ENCODE results near the gene SELENOS.

SELENOS gene

GRCh38 chr15:101275018-101275417, 2.3 kb downstream of the SELENOS start:
- no peak for TF ChIP-seq CTCF (IDR thresholded peaks at IDR 0.05; ENCODE audit: low read depth, low read length, missing control alignments)
- no peak overlapping the region for H3K4me3 ChIP-seq (ENCODE audit: low read depth, low read length)
- H3K27ac ChIP-seq: no peak overlapping the region
- peaks cover 56% of the 10 kb centered on the region for H3K36me3 ChIP-seq (replicated peaks)
- in situ Hi-C loops (cut with HindIII; ENCODE audit: low pct_ligation_motif_present, low sequenced_read_pairs): no loop called here
- DNase-seq: no peak
- no peaks in the 10 kb centered on the region for H3K27me3 ChIP-seq (replicated peaks)

- Histone ChIP-seq H3K4me3 (ENCODE audit: low read depth, low read length) (no peak overlapping the region), H3K36me3 (replicated peaks) (peaks cover 69% of the 10 kb centered on the region), H3K27me3 (replicated peaks) (no peaks in the 10 kb centered on the region), H3K27ac (no peak overlapping the region)
- no peak for DNase-seq
- in situ Hi-C loops (cut with HindIII; ENCODE audit: low pct_ligation_motif_present, low sequenced_read_pairs): no loop called here
- no peak for TF ChIP-seq CTCF (IDR thresholded peaks at IDR 0.05; ENCODE audit: low read depth, low read length, missing control alignments)
These were observed 3.8 kb downstream of the SELENOS start for GRCh38 chr15:101273534-101273933.

- TF ChIP-seq CTCF (IDR thresholded peaks at IDR 0.05; ENCODE audit: low read depth, low read length, missing control alignments): no peak
- H3K27ac ChIP-seq: no peak overlapping the region
- no peak for DNase-seq
- no peaks in the 10 kb centered on the region for H3K27me3 ChIP-seq (replicated peaks)
- in situ Hi-C loops (cut with HindIII; ENCODE audit: low pct_ligation_motif_present, low sequenced_read_pairs): no loop called here
- H3K36me3 ChIP-seq (replicated peaks): peaks cover 69% of the 10 kb centered on the region
- no peak overlapping the region for H3K4me3 ChIP-seq (ENCODE audit: low read depth, low read length)
These were observed 4.7 kb downstream of the SELENOS start for GRCh38 chr15:101272584-101272983.

- H3K27ac ChIP-seq: no peak overlapping the region
- no peak overlapping the region for H3K4me3 ChIP-seq (ENCODE audit: low read depth, low read length)
- TF ChIP-seq CTCF (IDR thresholded peaks at IDR 0.05; ENCODE audit: low read depth, low read length, missing control alignments): peak; percentile 65
- in situ Hi-C loops (cut with HindIII; ENCODE audit: low pct_ligation_motif_present, low sequenced_read_pairs): no loop called here
- no peak for DNase-seq
- peaks cover 61% of the 10 kb centered on the region for H3K36me3 ChIP-seq (replicated peaks)
- no peaks in the 10 kb centered on the region for H3K27me3 ChIP-seq (replicated peaks)
These were observed 7.6 kb downstream of the SELENOS start for GRCh38 chr15:101269479-101270223.

- no peak for TF ChIP-seq CTCF (IDR thresholded peaks at IDR 0.05; ENCODE audit: low read depth, low read length, missing control alignments)
- no peak overlapping the region for H3K27ac ChIP-seq
- in situ Hi-C loops (cut with HindIII; ENCODE audit: low pct_ligation_motif_present, low sequenced_read_pairs): no loop called here
- no peak overlapping the region for H3K4me3 ChIP-seq (ENCODE audit: low read depth, low read length)
- no peak for DNase-seq
- H3K27me3 ChIP-seq (replicated peaks): no peaks in the 10 kb centered on the region
- peaks cover 39% of the 10 kb centered on the region for H3K36me3 ChIP-seq (replicated peaks)
These were observed 9.8 kb downstream of the SELENOS start for GRCh38 chr15:101267320-101268104.

Data from brain microvascular endothelial cell (primary cell).